HepG2 (cell line): ENCODE results near the gene PLRG1. TPM values are rescaled to one million over a fixed set of nuclear protein-coding genes. Genes with fewer than 3 reads are reported as not detected.

Source experiments
- AHR ChIP-seq: IDR thresholded peaks from 2 replicates; pipeline ENCODE4 v1.6.1; 2018; ENCODE audit warnings: missing genetic modification reagents, missing compliant biosample characterization
- BRF2 ChIP-seq: sonication (generic); formaldehyde crosslinking; IDR thresholded peaks from 2 replicates; pipeline ENCODE4 v1.8.1; 2022; ENCODE audit warnings: mild to moderate bottlenecking, missing genetic modification reagents
- CEBPB ChIP-seq: IDR thresholded peaks from 2 replicates; pipeline ENCODE4 v1.6.1; 2011; ENCODE audit warnings: low read depth, low read length, improper control_type of control experiment, borderline replicate concordance
- CSRNP2 ChIP-seq: sonication (generic); formaldehyde crosslinking; conservative IDR thresholded peaks from 2 replicates; pipeline ENCODE4 v1.8.0; 2022; ENCODE audit warnings: low read depth, missing genetic modification reagents
- ETV6 ChIP-seq: sonication (generic); formaldehyde crosslinking; conservative IDR thresholded peaks from 2 replicates; pipeline ENCODE4 v1.4.0; 2020; ENCODE audit warnings: missing genetic modification reagents
- SCMH1 ChIP-seq: sonication (generic); formaldehyde crosslinking; IDR thresholded peaks from 2 replicates; pipeline ENCODE4 v1.9.0; 2021; ENCODE audit warnings: missing genetic modification reagents, mild to moderate bottlenecking, borderline replicate concordance
- SRSF1 ChIP-seq: fragments of 200-400 bp; formaldehyde crosslinking; optimal IDR thresholded peaks from 2 replicates; pipeline ENCODE3; 2017; ENCODE audit warnings: mild to moderate bottlenecking, low read depth, low read length, moderate library complexity
- TFE3 ChIP-seq: IDR thresholded peaks from 2 replicates; pipeline ENCODE4 v1.6.1; 2016
- ZBTB14 ChIP-seq: sonication (generic); formaldehyde crosslinking; IDR thresholded peaks from 2 replicates; pipeline ENCODE4 v1.4.0; 2020; ENCODE audit warnings: missing genetic modification reagents
- ZNF24 ChIP-seq: fragments of 450-650 bp; IDR thresholded peaks from 2 replicates; pipeline ENCODE4 v1.6.1; 2017; ENCODE audit warnings: antibody characterized with exemption, mild to moderate bottlenecking
- ZNF282 ChIP-seq: fragments of 450-650 bp; IDR thresholded peaks from 2 replicates; pipeline ENCODE4 v1.6.1; 2018; ENCODE audit not compliant: partially characterized antibody
- ZNF362 ChIP-seq: sonication (generic); formaldehyde crosslinking; IDR thresholded peaks from 2 replicates; pipeline ENCODE4 v1.4.0; 2020; ENCODE audit warnings: missing genetic modification reagents, mild to moderate bottlenecking, borderline replicate concordance
- ZNF441 ChIP-seq: sonication (generic); formaldehyde crosslinking; IDR thresholded peaks from 2 replicates; pipeline ENCODE4 v1.7.0; 2021; ENCODE audit warnings: missing genetic modification reagents, borderline replicate concordance
- ZNF576 ChIP-seq: sonication (generic); formaldehyde crosslinking; IDR thresholded peaks from 2 replicates; pipeline ENCODE4 v1.4.0; 2020; ENCODE audit warnings: mild to moderate bottlenecking, missing genetic modification reagents
- ZNF660 ChIP-seq: sonication (generic); formaldehyde crosslinking; IDR thresholded peaks from 2 replicates; pipeline ENCODE4 v1.5.1; 2020; ENCODE audit warnings: mild to moderate bottlenecking, low read depth, missing genetic modification reagents, borderline replicate concordance
- ZNF720 ChIP-seq: sonication (generic); formaldehyde crosslinking; IDR thresholded peaks from 2 replicates; pipeline ENCODE4 v1.4.0; 2020; ENCODE audit warnings: missing genetic modification reagents
- ZNF790 ChIP-seq: sonication (generic); formaldehyde crosslinking; IDR thresholded peaks from 2 replicates; pipeline ENCODE4 v1.8.0; 2022; ENCODE audit warnings: missing genetic modification reagents, mild to moderate bottlenecking, borderline replicate concordance
- ZUFSP ChIP-seq: sonication (generic); formaldehyde crosslinking; IDR thresholded peaks from 2 replicates; pipeline ENCODE4 v1.9.0; 2021; ENCODE audit warnings: missing genetic modification reagents, mild to moderate bottlenecking, borderline replicate concordance
- polyA plus RNA-seq, 8 experiments: library from polyadenylated mRNA; depleted of rRNA in 3 of 8; stranded (reverse) in 7 of 8; unstranded in 1 of 8; fragments of >200 nt; fragmentation: Illumina TruSeq in 4 of 8; extraction: Trizol in 4 of 8; gene quantifications; 2 replicates each; pipeline versions ENCODE4 v1.2.1 to v1.2.3, GENCODE V29; 2011 to 2016; ENCODE audit warnings: low read depth in 4 of 8, missing spikeins in 1 of 8, mixed read lengths in 1 of 8; ENCODE audit not compliant: insufficient read depth in 1 of 8
- total RNA-seq, 5 experiments: library from RNA; depleted of rRNA; stranded (reverse); fragments of >200 nt; fragmentation: Illumina TruSeq; extraction: Trizol; gene quantifications; 2 replicates each; pipeline ENCODE4 v1.2.3, GENCODE V29; 2016; ENCODE audit warnings: low read depth in 1 of 5

PLRG1 gene
- total and polyA plus RNA-seq, 2 of the 13 experiments (the other 11 are each of a cell fraction or from before 2014, with no cell fraction given) = 77.3 to 110 TPM

GRCh38 chr4:154559494-154560418 lies 9.6 kb upstream of the PLRG1 start (continued):
- TF ChIP-seq ZNF790 (CRISPR knock-in tag) = no peak
- TF ChIP-seq SCMH1 (CRISPR knock-in tag) = no peak
- no peak for TF ChIP-seq SRSF1
- TF ChIP-seq ZUFSP (CRISPR knock-in tag) = no peak
- peak; percentile 75 for TF ChIP-seq ZNF362 (CRISPR knock-in tag)
- peak; percentile 89; the same call in 1 of the 2 replicates for TF ChIP-seq CEBPB
- TF ChIP-seq ZNF660 = no peak
- TF ChIP-seq CSRNP2 (CRISPR knock-in tag) = no peak
- TF ChIP-seq ZNF441 (CRISPR knock-in tag) = peak; percentile 56; the same call in 1 of the 2 replicates
- TF ChIP-seq ZNF282 = no peak
- peak; percentile 89; the same call in 1 of the 2 replicates for TF ChIP-seq BRF2 (CRISPR knock-in tag)
- TF ChIP-seq TFE3 (CRISPR knock-in tag) = peak; percentile 76
- no peak for TF ChIP-seq ETV6 (CRISPR knock-in tag)
- no peak for TF ChIP-seq AHR (CRISPR knock-in tag)
- TF ChIP-seq ZBTB14 (CRISPR knock-in tag) = no peak
- no peak for TF ChIP-seq ZNF720 (CRISPR knock-in tag)
- no peak for TF ChIP-seq ZNF24
- no peak for TF ChIP-seq ZNF576 (CRISPR knock-in tag)
